GM10266 (cell line): ENCODE results near the gene MSRB3.
"Not testable (repeated sequence)": the region's sequence is repeated elsewhere in the genome, so short reads cannot be mapped to it uniquely, and the experiment has no call there.

Experiments used
- DNase-seq: peaks from one replicate; pipeline ENCODE4 v3.0.0; 2012; ENCODE audit errors: extremely low spot score
- CTCF ChIP-seq: IDR thresholded peaks from 2 replicates; pipeline ENCODE4 v1.5.1; 2012; ENCODE audit warnings: mild to moderate bottlenecking, low read depth; ENCODE audit not compliant: control insufficient read depth, insufficient read depth; ENCODE audit errors: missing control alignments

The MSRB3 gene

DNA sequence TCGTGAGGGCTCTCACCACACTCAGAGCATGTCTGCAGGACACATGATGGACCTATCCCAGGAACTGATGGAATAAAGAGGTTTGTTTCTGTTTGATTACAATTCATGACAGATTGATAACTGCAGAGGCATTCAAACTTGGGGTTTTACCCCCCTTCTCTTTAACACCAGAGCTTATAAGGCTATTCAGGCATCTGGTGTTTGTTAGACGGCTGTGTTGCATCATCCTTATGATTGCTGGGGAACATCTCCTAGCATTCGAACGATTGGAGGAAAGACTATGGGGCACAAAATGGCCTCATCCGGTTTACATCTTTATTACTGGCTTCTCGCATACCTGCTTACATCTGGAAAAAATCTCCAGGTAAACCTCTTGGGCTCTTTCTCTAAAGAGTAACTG, 191.8 kb downstream of the MSRB3 start:
- no peak for DNase-seq

GRCh38 chr12:65472079-65472478, 193.6 kb downstream of the MSRB3 start:
- TF ChIP-seq CTCF, result no peak
- no peak for DNase-seq

More for the DNA sequence above, 191.8 kb downstream of the MSRB3 start:
- no peak for TF ChIP-seq CTCF

- no peak for TF ChIP-seq CTCF
- DNase-seq, result no peak
Measured at GRCh38 chr12:65474831-65475230, 196.3 kb downstream of the MSRB3 start.

- DNase-seq, result no peak
Measured at GRCh38 chr12:65477721-65478120, 199.2 kb downstream of the MSRB3 start.

DNA sequence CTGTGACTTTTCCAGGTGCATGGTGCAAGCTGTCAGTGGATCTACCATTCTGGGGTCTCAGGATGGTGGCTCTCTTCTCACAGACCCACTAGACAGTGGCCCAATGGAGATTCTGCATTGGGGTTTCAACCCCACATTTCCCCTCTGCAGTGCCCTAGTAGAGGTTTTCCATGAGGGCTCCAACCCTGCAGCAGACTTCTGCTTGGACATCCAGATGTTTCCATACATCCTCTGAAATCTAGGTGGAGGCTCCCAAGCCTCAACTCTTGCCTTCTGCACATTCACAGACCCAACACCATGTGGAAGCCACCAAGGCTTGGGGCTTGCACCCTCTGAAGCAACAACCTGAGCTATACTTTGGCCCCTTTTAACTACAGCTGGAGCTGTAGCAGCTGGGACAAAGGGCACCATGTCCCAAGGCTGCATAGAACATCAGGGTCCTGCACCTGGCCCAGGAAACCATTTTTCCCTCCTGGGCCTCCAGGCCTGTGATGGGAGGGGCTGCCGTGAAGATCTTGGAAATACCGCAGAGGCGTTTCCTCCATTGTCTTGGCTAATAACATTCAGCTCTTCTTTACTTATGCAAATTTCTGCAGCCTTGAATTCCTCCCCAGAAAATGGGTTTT, 205.5 kb downstream of the MSRB3 start:
- DNase-seq, result not testable (repeated sequence)

More at GRCh38 chr12:65477721-65478120, 199.2 kb downstream of the MSRB3 start:
- no peak for TF ChIP-seq CTCF

DNA sequence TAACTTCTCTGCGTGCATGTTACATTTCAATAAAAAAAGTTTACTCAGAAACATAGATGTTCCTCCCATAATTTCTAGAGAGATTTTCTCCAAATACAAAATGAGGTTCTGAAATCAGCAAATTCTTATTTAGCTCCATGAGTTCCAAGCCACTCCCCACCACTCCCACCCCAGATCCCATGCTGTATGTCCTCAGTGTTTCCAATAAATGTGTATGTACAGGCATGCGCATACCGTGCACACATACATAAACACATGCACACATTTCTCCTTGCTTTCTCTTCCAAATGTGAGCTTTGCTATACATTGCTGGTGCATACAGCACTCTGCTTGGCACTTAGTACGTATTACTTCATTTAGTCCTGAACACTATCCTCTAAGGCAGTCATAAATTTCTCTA, 209.7 kb downstream of the MSRB3 start:
- TF ChIP-seq CTCF, result no peak
- no peak for DNase-seq

- no peak for TF ChIP-seq CTCF
- DNase-seq, result no peak
Measured at GRCh38 chr12:65490250-65490649, 211.8 kb downstream of the MSRB3 start.
